Panc1 (cell line): Measurements from ENCODE around the gene NEURL3. TPM values are rescaled to one million over a fixed set of nuclear protein-coding genes. Genes with fewer than 3 reads are reported as not detected.

Experiments used
- ATAC-seq: fragments of 200-7000 bp; cut with Tn5 transposase; 2 replicates; pipeline ENCODE4 v1.9.1; 2020; ENCODE audit warnings: mild to moderate bottlenecking, moderate library complexity
- BruUV-seq: library from RNA; stranded (reverse); fragments of 400-500 nt; replicated peaks from 2 replicates; lab custom pipeline; 2021; lab: Mats Ljungman, UMichigan
- CTCF ChIA-PET: fragments of 300-600 bp; sonication (Branson Sonifier 250); formaldehyde crosslinking; loops from one replicate; lab custom pipeline; 2022; ENCODE audit warnings: antibody characterized with exemption; lab: Charles Lee
- POLR2A ChIA-PET: fragments of 300-600 bp; sonication (Branson Sonifier 250); formaldehyde crosslinking; loops from one replicate; lab custom pipeline; 2022; ENCODE audit warnings: antibody characterized with exemption; lab: Charles Lee
- DNase-seq: peaks from one replicate; pipeline ENCODE4 v3.0.0-alpha.2; 2010; ENCODE audit warnings: low read depth, low spot score
- H3K27ac ChIP-seq: 2 replicates; pipeline ENCODE4 v1.5.1; 2011; ENCODE audit warnings: mild to moderate bottlenecking, low read length, inconsistent platforms
- H3K27me3 ChIP-seq: fragments of 200-500 bp; sonication (Bioruptor generic); 2 replicates; pipeline ENCODE4 v1.6.0; 2014; ENCODE audit warnings: low read length, inconsistent platforms; ENCODE audit not compliant: control insufficient read depth, insufficient read depth
- H3K36me3 ChIP-seq: fragments of 200-500 bp; sonication (Bioruptor generic); 2 replicates; pipeline ENCODE4 v1.5.1; 2014; ENCODE audit warnings: inconsistent platforms, mild to moderate bottlenecking, low read length, moderate library complexity; ENCODE audit not compliant: control insufficient read depth, insufficient read depth
- H3K4me1 ChIP-seq: 2 replicates; pipeline ENCODE4 v1.5.1; 2011; ENCODE audit warnings: inconsistent platforms, mild to moderate bottlenecking, low read length, moderate library complexity; ENCODE audit not compliant: control insufficient read depth, insufficient read depth
- H3K4me3 ChIP-seq, 2 experiments: 2 replicates each; pipeline ENCODE4 v1.5.1; 2011 to 2012; ENCODE audit warnings: low read depth in 2 of 2, low read length in 2 of 2, mild to moderate bottlenecking in 2 of 2, inconsistent platforms in 1 of 2, moderate library complexity in 1 of 2
- H3K9me3 ChIP-seq: fragments of 200-500 bp; sonication (Bioruptor generic); 2 replicates; pipeline ENCODE4 v1.5.1; 2014; ENCODE audit warnings: low read depth, mild to moderate bottlenecking, inconsistent platforms, low read length, moderate library complexity; ENCODE audit not compliant: control insufficient read depth, insufficient read depth
- POLR2AphosphoS5 ChIP-seq: IDR thresholded peaks from 2 replicates; pipeline ENCODE4 v1.6.1; 2012; ENCODE audit warnings: mild to moderate bottlenecking, low read depth, low read length, moderate library complexity
- SIN3A ChIP-seq: IDR thresholded peaks from 2 replicates; pipeline ENCODE4 v1.6.1; 2012; ENCODE audit warnings: low read depth, mild to moderate bottlenecking, low read length, moderate library complexity, borderline replicate concordance; ENCODE audit not compliant: insufficient read depth
- TCF7L2 ChIP-seq: IDR thresholded peaks from 2 replicates; pipeline ENCODE4 v1.6.1; 2011; ENCODE audit warnings: mild to moderate bottlenecking, low read depth, low read length, inconsistent platforms
- in situ Hi-C: cut with HindIII; loops from 2 replicates; pipeline ENCODE4 v1.10.0; 2016; ENCODE audit warnings: low sequenced_read_pairs, low pct_unique_long_range_greater_than_20kb
- intact Hi-C: fragments of 100-400 bp; cut with micrococcal nuclease; formaldehyde crosslinking; loops from one replicate; pipeline ENCODE4 v1.10.0; 2022; ENCODE audit not compliant: unreplicated experiment
- total RNA-seq: library from RNA; stranded (reverse); gene quantifications from one replicate; pipeline ENCODE4 v1.2.1, GENCODE V29; 2021; ENCODE audit not compliant: unreplicated experiment
- TF ChIP-seq, protein P1 (sequence below), 2 experiments: IDR thresholded peaks; 2 replicates each; pipeline ENCODE4 v1.6.1; 2011 to 2012; ENCODE audit warnings: low read depth in 2 of 2, control low read depth in 1 of 2, low read length in 1 of 2, mild to moderate bottlenecking in 1 of 2, moderate library complexity in 1 of 2; ENCODE audit not compliant: insufficient read depth in 1 of 2
- TF ChIP-seq, protein P2 (sequence below): fragments of 450-650 bp; IDR thresholded peaks from 2 replicates; pipeline ENCODE4 v1.5.1; 2017; ENCODE audit warnings: mild to moderate bottlenecking

NEURL3 gene
- total RNA-seq, 1 experiment from 2014 or later: 1.2 TPM

DNA sequence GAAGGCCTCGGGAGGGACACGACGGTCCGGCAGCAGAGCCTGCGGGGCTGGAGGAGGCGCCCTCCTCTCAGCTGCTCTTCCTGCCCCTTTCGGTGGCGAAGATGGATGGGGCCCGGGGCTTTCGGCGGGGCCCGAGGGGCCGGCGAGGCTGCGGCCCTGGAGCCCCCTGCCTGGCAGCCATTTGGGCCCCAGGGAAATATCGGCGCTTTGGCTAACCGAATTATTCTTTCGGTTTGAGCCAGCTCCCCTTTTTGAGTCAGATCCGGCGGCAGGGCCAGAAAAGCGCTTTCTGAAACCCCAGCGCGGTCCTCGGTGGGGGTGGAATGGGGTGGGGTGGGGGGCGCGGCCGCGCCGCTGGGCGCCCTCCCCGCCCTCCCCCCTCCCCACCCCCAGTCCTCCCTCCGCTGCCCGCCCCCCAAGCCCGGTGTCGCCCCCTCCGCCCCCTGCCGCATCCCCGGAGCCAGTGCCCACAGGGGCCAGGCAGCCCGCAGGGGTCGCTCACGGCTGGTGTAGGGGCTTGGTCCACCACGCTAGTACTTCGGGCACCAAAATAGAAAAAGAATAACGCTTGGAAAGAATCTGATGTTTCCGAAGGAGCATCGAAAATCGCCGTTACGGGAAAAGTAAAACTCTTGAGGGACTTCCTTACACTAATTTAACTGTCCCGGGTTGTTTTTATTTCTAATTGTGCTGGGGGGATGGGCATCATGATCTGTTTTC is 22.3 kb upstream of the NEURL3 start:
- intact Hi-C loops: no loop called here
- Histone ChIP-seq H3K4me1 (peaks cover 29% of the 10 kb centered on the region), H3K27ac (no peak overlapping the region; the same call in 1 of the 2 replicates), H3K27me3 (no peaks in the 10 kb centered on the region), H3K4me3 (peak overlapping the region; percentile 9 to 34; a peak in 1 of 4 replicates), H3K9me3 (no peaks in the 10 kb centered on the region), H3K36me3 (no peaks in the 10 kb centered on the region)
- CTCF ChIA-PET: interaction anchor here (0.7 kb wide), 2 partner anchors 326 to 505 kb away, joined by 3 to 6 read pairs; no protein-coding TSS in a partner anchor
- no peak for ATAC-seq
- TF ChIP-seq POLR2AphosphoS5: no peak
- DNase-seq: no peak
- in situ Hi-C loops: no loop called here
- POLR2A ChIA-PET: interaction anchor here (0.6 kb wide), 1 partner anchor 197 kb away, joined by 9 read pairs; no protein-coding TSS in a partner anchor
- no TSS peak for BruUV-seq

GRCh38 chr2:96526615-96527285 is 21.6 kb upstream of the NEURL3 start:
- TF ChIP-seq SIN3A: no peak
- TF ChIP-seq TCF7L2: no peak
- TF ChIP-seq, protein P1, sequence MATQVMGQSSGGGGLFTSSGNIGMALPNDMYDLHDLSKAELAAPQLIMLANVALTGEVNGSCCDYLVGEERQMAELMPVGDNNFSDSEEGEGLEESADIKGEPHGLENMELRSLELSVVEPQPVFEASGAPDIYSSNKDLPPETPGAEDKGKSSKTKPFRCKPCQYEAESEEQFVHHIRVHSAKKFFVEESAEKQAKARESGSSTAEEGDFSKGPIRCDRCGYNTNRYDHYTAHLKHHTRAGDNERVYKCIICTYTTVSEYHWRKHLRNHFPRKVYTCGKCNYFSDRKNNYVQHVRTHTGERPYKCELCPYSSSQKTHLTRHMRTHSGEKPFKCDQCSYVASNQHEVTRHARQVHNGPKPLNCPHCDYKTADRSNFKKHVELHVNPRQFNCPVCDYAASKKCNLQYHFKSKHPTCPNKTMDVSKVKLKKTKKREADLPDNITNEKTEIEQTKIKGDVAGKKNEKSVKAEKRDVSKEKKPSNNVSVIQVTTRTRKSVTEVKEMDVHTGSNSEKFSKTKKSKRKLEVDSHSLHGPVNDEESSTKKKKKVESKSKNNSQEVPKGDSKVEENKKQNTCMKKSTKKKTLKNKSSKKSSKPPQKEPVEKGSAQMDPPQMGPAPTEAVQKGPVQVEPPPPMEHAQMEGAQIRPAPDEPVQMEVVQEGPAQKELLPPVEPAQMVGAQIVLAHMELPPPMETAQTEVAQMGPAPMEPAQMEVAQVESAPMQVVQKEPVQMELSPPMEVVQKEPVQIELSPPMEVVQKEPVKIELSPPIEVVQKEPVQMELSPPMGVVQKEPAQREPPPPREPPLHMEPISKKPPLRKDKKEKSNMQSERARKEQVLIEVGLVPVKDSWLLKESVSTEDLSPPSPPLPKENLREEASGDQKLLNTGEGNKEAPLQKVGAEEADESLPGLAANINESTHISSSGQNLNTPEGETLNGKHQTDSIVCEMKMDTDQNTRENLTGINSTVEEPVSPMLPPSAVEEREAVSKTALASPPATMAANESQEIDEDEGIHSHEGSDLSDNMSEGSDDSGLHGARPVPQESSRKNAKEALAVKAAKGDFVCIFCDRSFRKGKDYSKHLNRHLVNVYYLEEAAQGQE (IDR thresholded peaks at IDR 0.05; ENCODE audit: insufficient read depth in 1 of 2, low read depth in 2 of 2, low read length in 1 of 2): no peak
- TF ChIP-seq, protein P2, sequence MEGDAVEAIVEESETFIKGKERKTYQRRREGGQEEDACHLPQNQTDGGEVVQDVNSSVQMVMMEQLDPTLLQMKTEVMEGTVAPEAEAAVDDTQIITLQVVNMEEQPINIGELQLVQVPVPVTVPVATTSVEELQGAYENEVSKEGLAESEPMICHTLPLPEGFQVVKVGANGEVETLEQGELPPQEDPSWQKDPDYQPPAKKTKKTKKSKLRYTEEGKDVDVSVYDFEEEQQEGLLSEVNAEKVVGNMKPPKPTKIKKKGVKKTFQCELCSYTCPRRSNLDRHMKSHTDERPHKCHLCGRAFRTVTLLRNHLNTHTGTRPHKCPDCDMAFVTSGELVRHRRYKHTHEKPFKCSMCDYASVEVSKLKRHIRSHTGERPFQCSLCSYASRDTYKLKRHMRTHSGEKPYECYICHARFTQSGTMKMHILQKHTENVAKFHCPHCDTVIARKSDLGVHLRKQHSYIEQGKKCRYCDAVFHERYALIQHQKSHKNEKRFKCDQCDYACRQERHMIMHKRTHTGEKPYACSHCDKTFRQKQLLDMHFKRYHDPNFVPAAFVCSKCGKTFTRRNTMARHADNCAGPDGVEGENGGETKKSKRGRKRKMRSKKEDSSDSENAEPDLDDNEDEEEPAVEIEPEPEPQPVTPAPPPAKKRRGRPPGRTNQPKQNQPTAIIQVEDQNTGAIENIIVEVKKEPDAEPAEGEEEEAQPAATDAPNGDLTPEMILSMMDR: no peak
- no peak for TF ChIP-seq POLR2AphosphoS5
- Histone ChIP-seq H3K4me3 (0 out of 4 replicates have a peak overlapping the region, but pooled peaks of 1 of the 2 experiments have one; percentile 9), H3K27me3 (no peaks in the 10 kb centered on the region), H3K9me3 (no peaks in the 10 kb centered on the region), H3K4me1 (peaks cover 22% of the 10 kb centered on the region), H3K36me3 (no peaks in the 10 kb centered on the region), H3K27ac (no peak overlapping the region)
- POLR2A ChIA-PET: interaction anchor here (0.6 kb wide), 2 partner anchors 189 to 197 kb away, joined by 3 to 9 read pairs; no protein-coding TSS in a partner anchor
- in situ Hi-C loops: no loop called here
- no TSS peak for BruUV-seq
- no peak for ATAC-seq
- intact Hi-C loops: no loop called here
- CTCF ChIA-PET: interaction anchor here (0.7 kb wide), 2 partner anchors 325 to 504 kb away, joined by 3 to 6 read pairs; no protein-coding TSS in a partner anchor
- DNase-seq: no peak
